ENCODE measurements around the gene ATP10A.

- TF ChIP-seq POLR2A (IDR thresholded peaks at IDR 0.05; ENCODE audit: low read length) (no peak), GATA1 (IDR thresholded peaks at IDR 0.05; ENCODE audit: low read depth, low read length) (no peak)
Measured at GRCh38 chr15:25903024-25903581, 40.0 kb upstream of the ATP10A start.

Data from erythroblast (primary cell).